NCI-H446 treated with DMSO at 0.1 percent for 48 hours (cell line): Measurements from ENCODE around the gene SRP54.
"Not testable (repeated sequence)": the region's sequence is repeated elsewhere in the genome, so short reads cannot be mapped to it uniquely, and the experiment has no call there.

Source experiments
- DNase-seq: peaks from one replicate; lab custom pipeline; 2025; lab: John Stamatoyannopoulos, UW

Gene SRP54

DNA sequence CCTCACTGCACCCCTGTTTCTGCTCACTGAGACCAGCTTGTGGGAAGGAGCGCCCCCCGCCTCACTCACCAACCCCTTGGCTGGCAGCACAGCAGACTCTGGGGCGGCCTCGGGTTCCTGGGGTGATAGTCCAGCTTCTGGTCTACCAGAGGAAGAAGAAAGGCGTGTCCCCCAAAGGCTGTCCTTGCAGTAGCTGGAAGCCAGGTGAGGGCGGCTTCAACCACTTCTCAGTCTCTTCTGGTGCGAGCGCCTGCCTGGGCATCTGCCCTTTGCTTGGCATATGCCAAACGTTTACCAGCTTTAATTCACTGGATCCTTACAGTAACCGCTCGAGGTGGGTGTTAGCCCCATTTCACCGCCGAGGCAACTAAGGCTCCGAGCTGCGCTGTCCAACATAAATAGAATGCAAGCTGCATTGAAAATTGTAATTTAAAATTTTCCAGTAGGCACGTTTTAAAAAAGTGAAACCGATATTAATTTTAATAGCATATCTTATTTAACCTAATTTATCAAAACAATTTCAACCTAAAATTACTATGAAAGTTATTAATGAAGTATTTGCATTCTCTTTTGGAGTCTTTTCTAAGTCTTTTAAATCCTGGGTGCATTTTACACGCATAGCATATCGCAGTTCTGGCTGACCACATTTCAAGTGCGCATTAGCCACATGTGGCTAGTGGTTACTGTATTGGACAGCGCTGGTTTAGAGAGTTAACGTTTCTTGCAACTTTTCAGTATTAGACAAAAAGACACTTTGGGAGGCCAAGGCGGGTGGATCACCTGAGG lies 64.2 kb downstream of the SRP54 start:
- no peak for DNase-seq

GRCh38 chr14:35047976-35048513 lies 65.3 kb downstream of the SRP54 start:
- no peak for DNase-seq

GRCh38 chr14:35050652-35051051 lies 67.9 kb downstream of the SRP54 start:
- DNase-seq = no peak

DNA sequence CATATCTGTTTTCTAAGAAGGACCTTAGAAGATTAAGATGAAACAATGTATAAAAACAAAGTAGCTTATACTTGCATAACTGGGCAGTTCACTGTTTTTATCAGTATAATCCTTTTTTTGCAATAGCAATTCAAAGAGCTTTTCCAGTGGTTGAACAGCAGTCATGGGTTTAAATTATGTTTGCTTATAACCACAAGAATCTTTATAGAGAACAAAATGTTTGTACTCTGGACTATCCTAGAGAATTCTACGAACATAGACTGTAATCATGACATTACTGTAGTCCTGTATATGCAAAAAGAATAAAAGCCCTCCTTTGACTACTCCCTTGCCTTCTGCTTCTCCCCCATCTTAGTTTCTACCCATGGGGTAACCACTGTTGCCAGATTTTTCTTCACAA lies 69.0 kb downstream of the SRP54 start:
- no peak for DNase-seq

- no peak for DNase-seq
Observed at GRCh38 chr14:35052637-35053036, 69.8 kb downstream of the SRP54 start.

GRCh38 chr14:35061113-35061791 lies 78.5 kb downstream of the SRP54 start:
- not testable (repeated sequence) for DNase-seq

DNA sequence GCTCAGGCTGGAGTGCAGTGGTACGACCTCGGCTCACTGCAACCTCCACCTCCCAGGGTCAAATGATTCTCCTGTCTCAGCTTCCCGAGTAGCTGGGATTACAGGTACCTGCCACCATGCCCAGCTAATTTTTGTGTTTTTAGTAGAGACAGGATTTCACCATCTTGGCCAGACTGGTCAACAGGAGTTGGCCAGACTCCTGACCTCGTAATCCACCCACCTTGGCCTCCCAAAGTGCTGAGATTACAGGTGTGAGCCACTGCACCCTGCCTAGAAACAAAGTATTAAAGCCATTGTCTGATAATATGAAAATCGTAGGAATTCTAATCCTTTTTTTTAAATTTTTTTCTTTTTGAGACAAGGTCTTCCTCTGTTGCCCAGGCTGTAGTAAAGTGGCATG lies 82.9 kb downstream of the SRP54 start:
- not testable (repeated sequence) for DNase-seq

GRCh38 chr14:35068238-35069012 lies 85.6 kb downstream of the SRP54 start:
- DNase-seq = no peak

DNA sequence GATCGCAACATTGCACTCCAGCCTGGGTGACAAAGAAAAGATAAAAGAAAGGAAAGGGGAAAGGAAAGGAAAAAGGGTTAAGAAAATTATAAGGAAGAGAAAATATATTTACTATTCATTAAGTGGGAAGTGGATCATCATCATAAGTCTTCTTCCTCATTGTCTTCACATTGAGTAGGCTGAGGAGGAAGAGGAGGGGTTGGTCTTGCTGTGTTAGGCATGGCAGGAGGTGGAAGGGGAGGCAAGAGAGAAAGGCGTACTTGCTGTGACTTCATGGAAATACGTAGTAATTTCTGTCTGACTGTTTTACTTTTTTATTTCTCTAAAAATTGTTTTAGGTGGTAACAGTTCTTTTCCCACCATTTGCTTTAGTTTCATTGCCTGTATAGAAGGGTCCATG lies 89.4 kb downstream of the SRP54 start:
- no peak for DNase-seq

DNA sequence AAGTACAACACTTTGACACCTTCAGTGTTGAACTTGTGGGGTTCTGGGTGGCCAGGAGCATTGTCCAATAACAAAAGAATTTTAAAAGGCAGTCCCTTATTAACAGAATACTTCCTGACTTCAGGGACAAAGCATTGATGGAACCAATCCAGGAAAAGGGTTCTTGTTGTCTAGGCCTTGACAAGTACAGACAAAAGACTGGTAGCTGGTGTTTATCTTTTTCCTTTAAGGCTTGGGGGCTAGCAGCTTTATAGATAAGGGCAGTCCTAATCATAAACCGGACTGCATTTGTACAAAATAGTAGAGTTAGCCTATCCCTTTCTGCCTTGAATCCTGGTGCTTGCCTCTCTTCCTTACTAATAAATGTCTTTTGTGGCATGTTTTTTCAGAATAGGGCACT lies 90.7 kb downstream of the SRP54 start:
- DNase-seq = no peak

GRCh38 chr14:35078082-35078481 lies 95.3 kb downstream of the SRP54 start:
- DNase-seq = no peak
